Natural killer cell (primary cell): ENCODE data around the gene CNTNAP1. TPM values are rescaled to one million over a fixed set of nuclear protein-coding genes. Genes with fewer than 3 reads are reported as not detected.

Source experiments
- ATAC-seq, 3 donors: fragments of 150-1000 bp in 2 of 3; fragments of 200-7000 bp in 1 of 3; cut with Tn5 transposase; 1 replicate in 1 of 3; 2 replicates in 2 of 3; pipeline ENCODE4 v1.10.0; 2021; ENCODE audit warnings: mild to moderate bottlenecking in 2 of 3, moderate library complexity in 2 of 3
- DNase-seq, 2 donors: peaks; one replicate each; pipeline versions ENCODE4 v3.0.0 to v3.0.0-alpha.2; 2013 to 2021; ENCODE audit warnings: mixed read lengths in 1 of 2
- H3K27ac ChIP-seq: one replicate; pipeline ENCODE4 v1.5.1; 2013; ENCODE audit warnings: mild to moderate bottlenecking, low read length
- H3K27me3 ChIP-seq: one replicate; pipeline ENCODE4 v1.6.1; 2013; ENCODE audit warnings: low read length; ENCODE audit not compliant: control insufficient read depth, insufficient read depth
- H3K36me3 ChIP-seq: one replicate; pipeline ENCODE4 v1.6.1; 2013; ENCODE audit warnings: low read length; ENCODE audit not compliant: control insufficient read depth, insufficient read depth
- H3K4me1 ChIP-seq: one replicate; pipeline ENCODE4 v1.6.1; 2013; ENCODE audit warnings: low read length; ENCODE audit not compliant: control insufficient read depth, insufficient read depth
- H3K4me3 ChIP-seq: one replicate; pipeline ENCODE4 v1.5.1; 2013; ENCODE audit warnings: low read length
- H3K9me3 ChIP-seq: one replicate; pipeline ENCODE4 v1.6.1; 2013; ENCODE audit warnings: low read length; ENCODE audit not compliant: control insufficient read depth, insufficient read depth
- H3K27ac Mint-ChIP-seq, 2 donors: one replicate each; pipeline ENCODE4 v1.8.0; 2022; ENCODE audit warnings: mild to moderate bottlenecking in 2 of 2, mixed read lengths in 2 of 2, moderate library complexity in 1 of 2
- H3K27me3 Mint-ChIP-seq, 2 donors: one replicate each; pipeline ENCODE4 v1.8.0; 2022; ENCODE audit warnings: low read depth in 2 of 2, mixed read lengths in 2 of 2
- H3K36me3 Mint-ChIP-seq: one replicate; pipeline ENCODE4 v1.8.0; 2022; ENCODE audit warnings: mixed read lengths
- H3K4me1 Mint-ChIP-seq, 2 donors: one replicate each; pipeline ENCODE4 v1.8.0; 2022; ENCODE audit warnings: mixed read lengths in 2 of 2
- H3K4me3 Mint-ChIP-seq: one replicate; pipeline ENCODE4 v1.8.0; 2022; ENCODE audit warnings: mild to moderate bottlenecking, moderate library complexity, mixed read lengths
- H3K9me3 Mint-ChIP-seq, 2 donors: one replicate each; pipeline ENCODE4 v1.8.0; 2022; ENCODE audit warnings: mixed read lengths in 2 of 2
- WGBS: methylation state at CpG from one replicate; pipeline ENCODE4 v1.1.7; 2013; ENCODE audit warnings: missing lambda C conversion rate; ENCODE audit not compliant: insufficient coverage; 5-methylcytosine and 5-hydroxymethylcytosine counted together
- intact Hi-C: fragments of 100-400 bp; cut with micrococcal nuclease; formaldehyde crosslinking; loops from one replicate; pipeline ENCODE4 v1.14.2; 2022
- total RNA-seq, 4 donors: library from RNA; stranded (reverse); fragments of 120-200 nt in 1 of 4; gene quantifications; one replicate each; pipeline versions ENCODE4 v1.2.3 to v1.2.4, GENCODE V29; 2013 to 2022
- TF ChIP-seq, protein P1 (sequence below): fragments of 200-600 bp; IDR thresholded peaks from one replicate; pipeline ENCODE4 v1.8.0; 2022; ENCODE audit warnings: antibody characterized with exemption

CNTNAP1 gene
- total RNA-seq, 3 donors from 2014 or later (not counting 1 experiment from before 2014, with no cell fraction given): 0.33 to 0.85 (median 0.39) TPM

DNA sequence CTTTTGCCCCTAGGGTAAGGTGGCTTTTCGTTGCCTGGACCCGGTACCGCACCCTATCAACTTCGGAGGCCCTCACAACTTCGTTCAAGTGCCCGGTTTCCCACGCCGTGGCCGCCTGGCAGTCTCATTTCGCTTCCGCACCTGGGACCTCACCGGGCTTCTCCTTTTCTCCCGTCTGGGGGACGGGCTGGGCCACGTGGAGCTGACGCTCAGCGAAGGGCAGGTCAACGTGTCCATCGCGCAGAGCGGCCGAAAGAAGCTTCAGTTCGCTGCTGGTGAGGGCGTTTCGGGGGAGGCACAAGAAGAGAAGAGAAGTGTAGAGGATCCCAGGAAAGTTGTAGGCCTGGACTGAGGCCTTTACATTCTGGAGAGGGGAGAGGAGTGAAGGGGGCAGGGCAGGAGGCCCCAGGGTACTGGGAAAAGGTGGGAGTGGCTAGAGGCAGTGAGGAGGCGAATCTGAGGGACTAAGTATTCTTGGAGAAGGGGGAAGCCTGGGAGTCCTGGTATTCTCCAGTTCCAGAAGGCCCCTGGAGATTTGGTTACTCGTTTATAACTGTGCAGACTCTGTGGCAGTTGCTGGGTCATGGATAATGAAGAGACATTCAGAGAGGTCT is 5.5 kb downstream of the CNTNAP1 start:
- H3K4me3 Mint-ChIP-seq: no peak overlapping the region
- Histone ChIP-seq H3K36me3 (no peaks in the 10 kb centered on the region), H3K4me1 (peaks cover 10% of the 10 kb centered on the region), H3K27me3 (peaks cover 7% of the 10 kb centered on the region), H3K4me3 (no peak overlapping the region), H3K9me3 (no peaks in the 10 kb centered on the region), H3K27ac (no peak overlapping the region)
- H3K27ac Mint-ChIP-seq: no peak overlapping the region
- DNase-seq (no peak), ATAC-seq (no peak)
- TF ChIP-seq, protein P1, sequence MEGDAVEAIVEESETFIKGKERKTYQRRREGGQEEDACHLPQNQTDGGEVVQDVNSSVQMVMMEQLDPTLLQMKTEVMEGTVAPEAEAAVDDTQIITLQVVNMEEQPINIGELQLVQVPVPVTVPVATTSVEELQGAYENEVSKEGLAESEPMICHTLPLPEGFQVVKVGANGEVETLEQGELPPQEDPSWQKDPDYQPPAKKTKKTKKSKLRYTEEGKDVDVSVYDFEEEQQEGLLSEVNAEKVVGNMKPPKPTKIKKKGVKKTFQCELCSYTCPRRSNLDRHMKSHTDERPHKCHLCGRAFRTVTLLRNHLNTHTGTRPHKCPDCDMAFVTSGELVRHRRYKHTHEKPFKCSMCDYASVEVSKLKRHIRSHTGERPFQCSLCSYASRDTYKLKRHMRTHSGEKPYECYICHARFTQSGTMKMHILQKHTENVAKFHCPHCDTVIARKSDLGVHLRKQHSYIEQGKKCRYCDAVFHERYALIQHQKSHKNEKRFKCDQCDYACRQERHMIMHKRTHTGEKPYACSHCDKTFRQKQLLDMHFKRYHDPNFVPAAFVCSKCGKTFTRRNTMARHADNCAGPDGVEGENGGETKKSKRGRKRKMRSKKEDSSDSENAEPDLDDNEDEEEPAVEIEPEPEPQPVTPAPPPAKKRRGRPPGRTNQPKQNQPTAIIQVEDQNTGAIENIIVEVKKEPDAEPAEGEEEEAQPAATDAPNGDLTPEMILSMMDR: no peak
- H3K9me3 Mint-ChIP-seq: no peaks in the 10 kb centered on the region
- WGBS: 93% methylated on average over 27 of the region's 27 CpGs
- intact Hi-C loops: no loop called here
- peaks cover 14 to 20% of the 10 kb centered on the region in 2 donors for H3K27me3 Mint-ChIP-seq
- H3K4me1 Mint-ChIP-seq: peaks cover 7 to 10% of the 10 kb centered on the region in 2 donors
- no peaks in the 10 kb centered on the region for H3K36me3 Mint-ChIP-seq

DNA sequence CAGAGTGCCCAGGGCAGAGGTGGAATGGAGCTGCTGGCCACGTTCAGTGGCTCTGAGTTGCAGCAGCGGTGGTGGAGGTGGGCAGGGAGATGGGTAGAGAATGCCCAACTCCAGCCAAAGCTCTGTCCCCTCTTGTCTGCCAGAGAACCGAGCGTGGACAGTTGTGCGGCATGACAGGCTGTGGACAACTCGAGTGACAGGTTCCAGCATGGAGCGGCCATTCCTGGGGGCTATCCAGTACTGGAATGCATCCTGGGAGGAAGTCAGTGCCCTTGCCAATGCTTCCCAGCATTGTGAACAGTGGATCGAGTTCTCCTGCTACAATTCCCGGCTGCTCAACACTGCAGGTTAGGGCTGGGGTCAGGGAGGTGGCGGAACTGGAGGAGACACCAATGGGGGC is 8.3 kb downstream of the CNTNAP1 start:
- DNase-seq: no peak
- H3K27me3 Mint-ChIP-seq: peaks cover 0 to 4% of the 10 kb centered on the region in 2 donors
- no peaks in the 10 kb centered on the region for H3K9me3 ChIP-seq
- no peak overlapping the region for H3K27ac Mint-ChIP-seq
- no peaks in the 10 kb centered on the region for H3K4me1 Mint-ChIP-seq
- no peak overlapping the region for H3K4me3 ChIP-seq
- no peak overlapping the region for H3K27ac ChIP-seq
- ATAC-seq: no peak
- no peaks in the 10 kb centered on the region for H3K9me3 Mint-ChIP-seq
- no peak overlapping the region for H3K4me3 Mint-ChIP-seq
- no peaks in the 10 kb centered on the region for H3K27me3 ChIP-seq
- TF ChIP-seq, protein P1: no peak
- H3K4me1 ChIP-seq: no peaks in the 10 kb centered on the region
- 94% methylated on average over 10 of the region's 10 CpGs for WGBS
- H3K36me3 Mint-ChIP-seq: no peaks in the 10 kb centered on the region
- no peaks in the 10 kb centered on the region for H3K36me3 ChIP-seq
- intact Hi-C loops: no loop called here

DNA sequence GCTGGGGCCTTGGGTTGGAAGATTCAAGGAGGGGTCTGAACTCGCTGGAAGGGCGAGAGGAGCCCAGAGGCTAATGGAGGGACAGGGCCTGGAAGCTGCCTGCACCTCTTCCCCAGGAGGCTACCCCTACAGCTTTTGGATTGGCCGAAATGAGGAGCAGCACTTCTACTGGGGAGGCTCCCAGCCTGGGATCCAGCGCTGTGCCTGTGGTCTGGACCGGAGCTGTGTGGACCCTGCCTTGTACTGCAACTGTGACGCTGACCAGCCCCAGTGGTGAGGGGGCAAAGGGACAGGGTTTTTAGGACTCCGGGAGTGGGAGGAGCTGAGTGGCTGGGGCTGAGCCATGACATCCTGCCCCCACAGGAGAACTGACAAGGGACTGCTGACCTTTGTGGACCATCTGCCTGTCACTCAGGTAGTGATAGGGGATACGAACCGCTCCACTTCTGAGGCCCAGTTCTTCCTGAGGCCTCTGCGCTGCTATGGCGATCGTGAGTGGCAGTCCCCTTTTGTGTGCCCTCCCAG is 8.8 kb downstream of the CNTNAP1 start:
- no peak overlapping the region for H3K27ac Mint-ChIP-seq
- no peaks in the 10 kb centered on the region for H3K9me3 ChIP-seq
- no peak overlapping the region for H3K4me3 Mint-ChIP-seq
- no peak overlapping the region for H3K27ac ChIP-seq
- TF ChIP-seq, protein P1: no peak
- no peaks in the 10 kb centered on the region for H3K4me1 ChIP-seq
- no peaks in the 10 kb centered on the region for H3K27me3 Mint-ChIP-seq
- no peaks in the 10 kb centered on the region for H3K36me3 ChIP-seq
- no peak overlapping the region for H3K4me3 ChIP-seq
- ATAC-seq (no peak), DNase-seq (no peak)
- intact Hi-C loops: no loop called here
- H3K36me3 Mint-ChIP-seq: no peaks in the 10 kb centered on the region
- no peaks in the 10 kb centered on the region for H3K9me3 Mint-ChIP-seq
- H3K27me3 ChIP-seq: no peaks in the 10 kb centered on the region
- no peaks in the 10 kb centered on the region for H3K4me1 Mint-ChIP-seq
- 94% methylated on average over 12 of the region's 12 CpGs for WGBS

DNA sequence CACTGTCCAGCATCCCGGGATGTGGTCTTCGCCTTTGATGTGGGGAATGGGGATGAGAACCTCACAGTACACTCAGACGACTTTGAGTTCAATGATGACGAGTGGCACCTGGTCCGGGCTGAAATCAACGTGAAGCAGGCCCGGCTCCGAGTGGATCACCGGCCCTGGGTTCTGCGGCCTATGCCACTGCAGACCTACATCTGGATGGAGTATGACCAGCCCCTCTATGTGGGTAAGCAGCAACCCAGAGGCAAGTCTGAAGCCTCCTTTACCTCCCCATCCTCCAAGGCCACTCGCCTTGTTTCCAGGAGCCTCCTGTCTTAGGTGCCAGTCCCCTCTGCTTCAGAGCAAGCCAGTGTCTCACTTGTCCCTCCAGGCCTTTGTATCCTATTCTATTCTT is 10.2 kb downstream of the CNTNAP1 start:
- H3K36me3 ChIP-seq: no peaks in the 10 kb centered on the region
- no peaks in the 10 kb centered on the region for H3K27me3 Mint-ChIP-seq
- no peaks in the 10 kb centered on the region for H3K27me3 ChIP-seq
- H3K4me1 Mint-ChIP-seq: no peaks in the 10 kb centered on the region
- H3K27ac ChIP-seq: no peak overlapping the region
- H3K4me3 ChIP-seq: no peak overlapping the region
- WGBS: 98% methylated on average over 11 of the region's 11 CpGs
- no peak overlapping the region for H3K27ac Mint-ChIP-seq
- TF ChIP-seq, protein P1: no peak
- H3K4me1 ChIP-seq: no peaks in the 10 kb centered on the region
- intact Hi-C loops: no loop called here
- DNase-seq (no peak), ATAC-seq (no peak)
- no peaks in the 10 kb centered on the region for H3K9me3 ChIP-seq
- H3K36me3 Mint-ChIP-seq: no peaks in the 10 kb centered on the region
- H3K4me3 Mint-ChIP-seq: no peak overlapping the region
- no peaks in the 10 kb centered on the region for H3K9me3 Mint-ChIP-seq
